Choroid plexus epithelial cell (primary cell): ENCODE data around the gene HOXA9.

Experiments
- DNase-seq: peaks from one replicate; pipeline ENCODE4 v3.0.0-alpha.2; 2010; ENCODE audit warnings: low read depth
- H3K4me3 ChIP-seq: 2 replicates; pipeline ENCODE4 v1.5.1; 2011; ENCODE audit warnings: low read depth, mild to moderate bottlenecking, control low read depth, low read length, moderate library complexity
- TF ChIP-seq, protein P1 (sequence below): conservative IDR thresholded peaks from 2 replicates; pipeline ENCODE4 v1.5.1; 2011; ENCODE audit warnings: low read depth, mild to moderate bottlenecking, control low read depth, inconsistent platforms, low read length, moderate library complexity

Gene HOXA9

DNA sequence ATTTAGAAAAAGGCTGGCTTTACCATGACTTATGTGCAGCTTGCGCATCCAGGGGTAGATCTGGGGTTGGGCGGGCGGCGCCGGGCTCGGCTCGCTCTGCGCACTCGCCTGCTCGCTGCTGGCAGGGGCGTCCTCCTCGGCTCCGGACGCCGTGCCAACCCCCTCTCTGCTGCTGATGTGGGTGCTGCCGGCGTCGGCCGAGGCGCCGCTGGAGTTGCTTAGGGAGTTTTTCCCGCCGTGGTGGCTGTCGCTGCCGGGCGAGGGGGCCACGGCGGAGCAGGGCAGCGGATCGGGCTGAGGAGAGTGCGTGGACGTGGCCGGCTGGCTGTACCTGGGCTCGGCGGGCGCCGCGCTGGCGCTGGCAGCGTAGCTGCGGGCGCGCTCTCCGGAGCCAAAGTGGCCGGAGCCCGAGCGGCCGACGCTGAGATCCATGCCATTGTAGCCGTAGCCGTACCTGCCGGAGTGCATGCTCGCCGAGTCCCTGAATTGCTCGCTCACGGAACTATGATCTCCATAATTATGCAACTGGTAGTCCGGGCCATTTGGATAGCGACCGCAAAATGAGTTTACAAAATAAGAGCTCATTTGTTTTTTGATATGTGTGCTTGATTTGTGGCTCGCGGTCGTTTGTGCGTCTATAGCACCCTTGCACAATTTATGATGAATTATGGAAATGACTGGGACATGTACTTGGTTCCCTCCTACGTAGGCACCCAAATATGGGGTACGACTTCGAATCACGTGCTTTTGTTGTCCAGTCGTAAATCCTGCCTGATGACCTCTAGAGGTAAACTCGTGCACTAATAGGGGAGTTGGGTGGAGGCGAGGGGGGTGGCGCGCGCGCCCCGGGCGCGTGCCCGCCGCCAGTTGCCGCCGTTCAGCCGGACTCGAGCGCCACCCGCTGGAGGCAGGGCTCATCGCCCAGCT lies 22.1 kb downstream of the HOXA9 start, which contains the start of gene HOXA5:
Gene HOXA5, minus strand, starts transcription at position 659 of the 927 bp plus-strand sequence. Its CDS starts 74 bp downstream, at position 585.
- TF ChIP-seq, protein P1, sequence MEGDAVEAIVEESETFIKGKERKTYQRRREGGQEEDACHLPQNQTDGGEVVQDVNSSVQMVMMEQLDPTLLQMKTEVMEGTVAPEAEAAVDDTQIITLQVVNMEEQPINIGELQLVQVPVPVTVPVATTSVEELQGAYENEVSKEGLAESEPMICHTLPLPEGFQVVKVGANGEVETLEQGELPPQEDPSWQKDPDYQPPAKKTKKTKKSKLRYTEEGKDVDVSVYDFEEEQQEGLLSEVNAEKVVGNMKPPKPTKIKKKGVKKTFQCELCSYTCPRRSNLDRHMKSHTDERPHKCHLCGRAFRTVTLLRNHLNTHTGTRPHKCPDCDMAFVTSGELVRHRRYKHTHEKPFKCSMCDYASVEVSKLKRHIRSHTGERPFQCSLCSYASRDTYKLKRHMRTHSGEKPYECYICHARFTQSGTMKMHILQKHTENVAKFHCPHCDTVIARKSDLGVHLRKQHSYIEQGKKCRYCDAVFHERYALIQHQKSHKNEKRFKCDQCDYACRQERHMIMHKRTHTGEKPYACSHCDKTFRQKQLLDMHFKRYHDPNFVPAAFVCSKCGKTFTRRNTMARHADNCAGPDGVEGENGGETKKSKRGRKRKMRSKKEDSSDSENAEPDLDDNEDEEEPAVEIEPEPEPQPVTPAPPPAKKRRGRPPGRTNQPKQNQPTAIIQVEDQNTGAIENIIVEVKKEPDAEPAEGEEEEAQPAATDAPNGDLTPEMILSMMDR: no peak
- DNase-seq: peak; percentile 27
- no peak within 1 kb of the TSS for H3K4me3 ChIP-seq

DNA sequence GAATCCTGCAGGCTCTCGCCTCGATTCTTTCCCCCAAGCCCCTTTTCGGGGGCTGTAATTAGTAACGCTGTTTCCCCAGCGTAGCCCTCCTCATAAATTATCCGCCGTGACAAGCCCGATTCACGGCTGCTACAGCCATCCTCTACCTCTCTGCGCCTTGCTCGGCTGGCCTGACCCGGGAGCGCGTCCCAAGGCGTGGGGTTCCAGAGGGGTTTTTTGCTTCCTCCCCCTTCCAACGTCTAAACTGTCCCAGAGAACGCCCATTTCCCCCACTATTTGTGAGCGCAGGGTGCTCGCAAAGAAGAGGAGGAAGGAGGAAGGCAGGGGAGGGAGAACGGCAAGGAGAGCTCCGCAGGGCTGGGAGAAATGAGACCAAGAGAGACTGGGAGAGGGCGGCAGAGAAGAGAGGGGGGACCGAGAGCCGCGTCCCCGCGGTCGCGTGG lies 22.7 kb downstream of the HOXA9 start:
- TF ChIP-seq, protein P1: no peak
- peak overlapping the region; percentile 5 for H3K4me3 ChIP-seq

DNA sequence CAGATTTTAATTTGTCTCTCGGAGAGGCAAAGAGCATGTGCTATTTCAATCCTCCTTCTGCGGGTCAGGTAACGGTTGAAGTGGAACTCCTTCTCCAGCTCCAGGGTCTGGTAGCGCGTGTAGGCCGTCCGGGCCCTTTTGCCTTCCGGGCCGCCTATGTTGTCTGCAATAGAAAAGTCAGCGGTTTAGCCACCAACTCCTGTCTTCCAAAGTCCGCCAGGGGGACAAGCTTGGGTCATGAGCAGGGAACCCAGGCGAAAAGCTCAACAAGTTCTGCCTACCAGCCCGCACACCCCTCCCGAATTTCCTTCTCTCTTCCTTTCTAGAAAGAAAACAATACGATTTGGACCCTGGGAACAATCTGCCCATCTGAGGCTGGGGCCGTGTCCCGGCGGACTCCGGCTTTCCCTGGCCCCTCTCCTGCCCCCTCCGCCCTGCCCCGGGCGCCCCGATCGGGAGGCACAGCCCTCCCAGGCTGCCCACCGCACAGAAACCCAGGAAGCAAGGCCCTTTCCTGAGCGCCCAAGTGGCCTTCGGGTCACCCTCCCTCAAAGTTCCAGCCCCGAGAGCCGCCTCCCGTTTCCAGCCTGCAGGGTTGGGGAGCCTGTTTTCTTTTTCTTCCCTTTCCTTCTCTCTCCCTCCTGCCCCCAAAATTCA lies 23.3 kb downstream of the HOXA9 start:
- DNase-seq: no peak
- peak overlapping the region; percentile 5 for H3K4me3 ChIP-seq
- TF ChIP-seq, protein P1: no peak

More for the DNA sequence above, 22.7 kb downstream of the HOXA9 start:
- no peak for DNase-seq

DNA sequence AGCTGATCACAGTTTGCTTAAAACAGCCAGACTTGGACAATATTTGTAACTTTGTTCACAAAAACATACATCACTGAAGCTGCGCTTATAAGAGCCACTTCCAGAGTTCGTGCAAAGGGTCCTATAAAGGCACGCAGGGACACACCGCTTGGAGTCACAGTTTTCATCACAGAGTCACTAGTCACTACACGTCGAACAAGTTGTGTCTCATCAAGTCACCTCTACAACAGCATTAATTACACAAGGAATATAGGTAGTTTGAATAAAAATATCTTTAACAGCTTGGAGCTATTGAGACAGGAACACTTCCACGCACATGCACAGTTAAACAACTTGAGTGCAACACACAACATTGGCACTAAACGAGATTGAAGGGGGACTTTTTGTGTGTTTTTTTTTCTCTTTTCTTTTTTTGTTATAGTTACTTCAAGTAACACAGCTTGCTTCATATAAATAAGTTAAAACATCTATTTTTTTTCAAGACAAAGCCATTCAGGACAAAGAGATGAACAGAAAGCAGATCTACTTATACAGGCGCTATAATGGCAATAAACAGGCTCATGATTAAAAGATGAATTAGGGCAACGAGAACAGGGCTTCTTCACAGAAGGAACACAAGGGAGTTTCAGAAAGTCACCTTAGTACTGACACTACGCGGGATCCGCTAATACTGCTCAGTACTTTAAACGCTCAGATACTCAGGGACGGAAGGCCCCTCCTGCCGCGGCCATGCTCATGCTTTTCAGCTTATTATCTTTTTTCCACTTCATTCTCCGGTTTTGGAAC lies 24.0 kb downstream of the HOXA9 start:
- no peak for DNase-seq
- TF ChIP-seq, protein P1: no peak
- no peak overlapping the region for H3K4me3 ChIP-seq

DNA sequence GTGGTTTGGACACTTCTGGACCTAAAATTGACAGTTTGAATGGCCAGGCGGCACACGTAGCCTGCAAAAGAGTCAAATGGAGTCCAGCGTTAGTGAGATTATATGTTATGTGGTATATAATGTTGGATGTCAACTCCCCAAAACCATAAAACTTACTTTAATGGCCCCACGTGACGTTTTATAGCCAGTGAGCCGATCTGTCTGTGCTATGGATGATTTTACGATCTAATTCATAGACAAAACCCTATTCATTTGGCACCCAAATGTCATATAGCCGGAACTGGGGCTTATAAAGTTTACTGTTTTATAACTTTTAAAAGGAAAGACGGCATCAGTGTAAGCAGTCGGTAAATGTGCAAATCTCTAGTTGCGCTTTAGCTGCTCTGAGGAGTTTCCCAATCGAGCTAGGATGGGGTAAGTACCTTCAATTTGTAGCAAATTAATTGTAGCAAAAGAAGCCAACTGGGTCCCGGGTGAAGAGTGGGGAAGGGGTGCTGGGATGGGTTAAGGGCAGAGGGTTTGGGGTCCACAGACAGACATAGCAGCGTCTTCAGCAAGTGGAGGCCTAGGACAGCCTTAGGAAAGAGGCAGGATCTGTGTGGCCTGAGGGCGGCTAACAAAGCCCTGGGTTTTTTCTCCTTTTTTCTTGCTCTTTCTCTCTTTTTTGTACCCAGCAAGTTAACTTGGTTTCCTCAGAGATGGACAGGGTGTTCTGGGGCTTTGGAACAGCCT lies 25.0 kb downstream of the HOXA9 start:
- DNase-seq: no peak
- no peak overlapping the region for H3K4me3 ChIP-seq
- TF ChIP-seq, protein P1: no peak
